OCI-LY7 (cell line): ENCODE results near the gene HOXA4. TPM values are rescaled to one million over a fixed set of nuclear protein-coding genes. Genes with fewer than 3 reads are reported as not detected.

Experiments
- BruUV-seq: library from RNA; stranded (reverse); fragments of 400-500 nt; replicated peaks from 2 replicates; lab custom pipeline; 2021; lab: Mats Ljungman, UMichigan
- CTCF ChIA-PET: fragments of 300-600 bp; sonication (Branson Sonifier 250); formaldehyde crosslinking; loops from one replicate; lab custom pipeline; 2022; ENCODE audit warnings: antibody characterized with exemption; ENCODE audit not compliant: unreplicated experiment; lab: Charles Lee
- POLR2A ChIA-PET: fragments of 300-600 bp; sonication (Branson Sonifier 250); formaldehyde crosslinking; loops from one replicate; lab custom pipeline; 2022; ENCODE audit warnings: antibody characterized with exemption; lab: Charles Lee
- DNase-seq: peaks from one replicate; pipeline ENCODE4 v3.0.0-alpha.2; 2015; ENCODE audit warnings: low spot score
- H2AFZ ChIP-seq: fragments of 200-600 bp; sonication (generic), shearing (Covaris generic); 2 replicates; pipeline ENCODE4 v1.6.1; 2014; ENCODE audit warnings: mild to moderate bottlenecking, antibody characterized with exemption, low read length, moderate library complexity
- H3K27ac ChIP-seq: fragments of 200-600 bp; sonication (generic); 2 replicates; pipeline ENCODE4 v1.5.1; 2014; ENCODE audit warnings: mixed run types, low read depth, mild to moderate bottlenecking, moderate library complexity, low read length, inconsistent platforms; ENCODE audit not compliant: poor library complexity, severe bottlenecking
- H3K36me3 ChIP-seq: fragments of 200-600 bp; sonication (generic); 2 replicates; pipeline ENCODE4 v1.6.1; 2014; ENCODE audit warnings: mild to moderate bottlenecking, antibody characterized with exemption, low read length, moderate library complexity, mixed read lengths; ENCODE audit not compliant: insufficient read depth
- H3K4me1 ChIP-seq: fragments of 200-600 bp; sonication (generic); 2 replicates; pipeline ENCODE4 v1.5.1; 2014; ENCODE audit warnings: mild to moderate bottlenecking, low read length; ENCODE audit not compliant: insufficient read depth, poor library complexity, severe bottlenecking
- H3K4me2 ChIP-seq: fragments of 200-600 bp; sonication (generic); 2 replicates; pipeline ENCODE4 v1.6.1; 2014; ENCODE audit warnings: mild to moderate bottlenecking, low read length
- H3K4me3 ChIP-seq: fragments of 200-600 bp; sonication (generic); 2 replicates; pipeline ENCODE4 v1.5.1; 2014; ENCODE audit warnings: mild to moderate bottlenecking, low read depth, low read length; ENCODE audit not compliant: poor library complexity, severe bottlenecking
- H3K79me2 ChIP-seq: fragments of 200-600 bp; sonication (generic); 2 replicates; pipeline ENCODE4 v1.6.1; 2016; ENCODE audit warnings: low read depth, mild to moderate bottlenecking, low read length, moderate library complexity, mixed read lengths; ENCODE audit not compliant: insufficient read depth
- H3K9me2 ChIP-seq: fragments of 200-600 bp; sonication (generic); 2 replicates; pipeline ENCODE4 v1.6.1; 2016; ENCODE audit warnings: mild to moderate bottlenecking, low read length, mixed read lengths; ENCODE audit not compliant: insufficient read depth
- H3K9me3 ChIP-seq: fragments of 200-600 bp; sonication (generic); 2 replicates; pipeline ENCODE4 v1.6.1; 2014; ENCODE audit warnings: mild to moderate bottlenecking, mixed run types, low read length, mixed read lengths
- H4K20me1 ChIP-seq: fragments of 200-600 bp; sonication (generic); 2 replicates; pipeline ENCODE4 v1.6.1; 2014; ENCODE audit warnings: mild to moderate bottlenecking, antibody characterized with exemption, low read length, moderate library complexity, mixed read lengths; ENCODE audit not compliant: insufficient read depth
- EZH2phosphoT487 ChIP-seq: fragments of 200-600 bp; sonication (generic); IDR thresholded peaks from 2 replicates; pipeline ENCODE4 v1.6.1; 2018; ENCODE audit warnings: low read depth, borderline replicate concordance, mild to moderate bottlenecking, mixed run types, antibody characterized with exemption, low read length, moderate library complexity, mixed read lengths
- intact Hi-C: fragments of 100-400 bp; cut with micrococcal nuclease; formaldehyde crosslinking; loops from one replicate; pipeline ENCODE4 v1.10.0; 2022; ENCODE audit not compliant: unreplicated experiment
- microRNA-seq: library from miRNA; unstranded; fragments of <30 nt; microRNA quantifications from one replicate; pipeline ENCODE4 v1.2.0, GENCODE V29; 2022; ENCODE audit warnings: borderline replicate concordance
- small RNA-seq: library from RNA; depleted of rRNA; stranded (forward); fragments of <200 nt; gene quantifications from one replicate; pipeline ENCODE3, GENCODE V24; 2014
- total RNA-seq, 2 experiments: library from RNA; depleted of rRNA in 1 of 2; stranded (reverse); fragments of >200 nt in 1 of 2; shearing (Covaris generic) in 1 of 2; gene quantifications; 2 replicates each; pipeline ENCODE4 v1.2.3, GENCODE V29; 2014 to 2022
- TF ChIP-seq, protein P1 (sequence below): fragments of 200-600 bp; sonication (generic); conservative IDR thresholded peaks from 2 replicates; pipeline ENCODE4 v1.5.1; 2014; ENCODE audit warnings: mild to moderate bottlenecking, antibody characterized with exemption, low read length, moderate library complexity, mixed read lengths

Gene HOXA4
- total RNA-seq, 2 experiments from 2014 or later, result 2.0 TPM; not detected in 1

DNA sequence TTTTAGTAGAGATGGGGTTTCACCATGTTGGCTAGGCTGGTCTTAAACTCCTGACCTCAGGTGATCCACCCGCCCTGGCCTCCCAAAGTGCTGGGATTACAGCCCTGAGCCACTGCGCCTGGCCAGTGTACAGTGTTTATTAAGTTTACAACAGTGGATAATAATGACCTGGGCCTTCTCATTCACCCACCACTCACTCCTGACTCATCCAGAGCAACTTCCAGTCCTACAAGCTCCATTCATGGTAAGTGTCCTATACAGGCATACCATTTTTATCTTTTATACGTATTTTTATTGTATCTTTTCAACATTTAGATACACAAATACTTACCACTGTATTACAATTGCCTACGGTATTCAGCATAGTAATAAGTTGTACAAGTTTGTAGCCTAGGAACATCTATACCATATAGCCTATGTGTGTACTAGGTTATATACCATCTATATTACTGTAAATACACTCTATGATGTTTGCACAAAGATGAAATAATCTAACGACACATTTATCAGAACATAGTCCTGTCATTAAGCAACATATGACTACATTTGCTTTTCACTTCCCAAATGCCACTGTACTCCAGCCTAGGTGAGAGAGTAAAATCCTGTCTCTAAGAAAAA lies 51.8 kb downstream of the HOXA4 start:
- Histone ChIP-seq H4K20me1 (no peaks in the 10 kb centered on the region), H3K9me2 (no peaks in the 10 kb centered on the region), H2AFZ (no peak overlapping the region), H3K4me3 (no peak overlapping the region), H3K36me3 (no peaks in the 10 kb centered on the region), H3K4me1 (no peaks in the 10 kb centered on the region), H3K27ac (no peak overlapping the region), H3K9me3 (no peaks in the 10 kb centered on the region; the same call in 1 of the 2 replicates), H3K79me2 (no peaks in the 10 kb centered on the region), H3K4me2 (no peak overlapping the region)
- no TSS peak for BruUV-seq
- CTCF ChIA-PET, result no interaction called here
- intact Hi-C loops, result no loop called here
- no peak for DNase-seq
- TF ChIP-seq EZH2phosphoT487, result no peak
- TF ChIP-seq, protein P1, sequence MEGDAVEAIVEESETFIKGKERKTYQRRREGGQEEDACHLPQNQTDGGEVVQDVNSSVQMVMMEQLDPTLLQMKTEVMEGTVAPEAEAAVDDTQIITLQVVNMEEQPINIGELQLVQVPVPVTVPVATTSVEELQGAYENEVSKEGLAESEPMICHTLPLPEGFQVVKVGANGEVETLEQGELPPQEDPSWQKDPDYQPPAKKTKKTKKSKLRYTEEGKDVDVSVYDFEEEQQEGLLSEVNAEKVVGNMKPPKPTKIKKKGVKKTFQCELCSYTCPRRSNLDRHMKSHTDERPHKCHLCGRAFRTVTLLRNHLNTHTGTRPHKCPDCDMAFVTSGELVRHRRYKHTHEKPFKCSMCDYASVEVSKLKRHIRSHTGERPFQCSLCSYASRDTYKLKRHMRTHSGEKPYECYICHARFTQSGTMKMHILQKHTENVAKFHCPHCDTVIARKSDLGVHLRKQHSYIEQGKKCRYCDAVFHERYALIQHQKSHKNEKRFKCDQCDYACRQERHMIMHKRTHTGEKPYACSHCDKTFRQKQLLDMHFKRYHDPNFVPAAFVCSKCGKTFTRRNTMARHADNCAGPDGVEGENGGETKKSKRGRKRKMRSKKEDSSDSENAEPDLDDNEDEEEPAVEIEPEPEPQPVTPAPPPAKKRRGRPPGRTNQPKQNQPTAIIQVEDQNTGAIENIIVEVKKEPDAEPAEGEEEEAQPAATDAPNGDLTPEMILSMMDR, result no peak
- POLR2A ChIA-PET, result interaction anchor here (0.6 kb wide), 1 partner anchor 821 kb away, joined by 3 read pairs; no protein-coding TSS in a partner anchor

Small RNA genes lying within 50 kb of the gene (microRNA-seq; reads per million reads assigned to microRNA genes)
- not detected for gene MIR196B

Small RNA genes lying within 50 kb of the gene (small RNA-seq; reads per million reads assigned to genes)
- gene AC004080.5, result not detected
- gene RF01977, result not detected

Other genes starting within 250 kb of the HOXA4 start
- 1.6 and 3.0 TPM in 2 replicates for gene HOXA1, start 34.8 kb downstream of the HOXA4 start, total RNA-seq (2014; rRNA removed; shearing (Covaris generic))
- 7.2 and 8.2 TPM in 2 replicates for gene HOXA1, start 34.8 kb downstream of the HOXA4 start, total RNA-seq (2022)
- 0.25 TPM in 1 of 2 replicates, not detected in the other for gene HOXA2, start 28.1 kb downstream of the HOXA4 start, total RNA-seq (2014; rRNA removed; shearing (Covaris generic))
- 0.42 TPM in 1 of 2 replicates, not detected in the other for gene HOXA2, start 28.1 kb downstream of the HOXA4 start, total RNA-seq (2022)
- gene HOXA5, start 12.9 kb upstream of the HOXA4 start, total RNA-seq (2014; rRNA removed; shearing (Covaris generic)), result 3.4 and 17.5 TPM in 2 replicates
- gene HOXA5, start 12.9 kb upstream of the HOXA4 start, total RNA-seq (2022), result 7.4 and 7.9 TPM in 2 replicates
- gene HOXA6, start 17.0 kb upstream of the HOXA4 start, total RNA-seq (2014; rRNA removed; shearing (Covaris generic)), result 4.1 and 6.7 TPM in 2 replicates
- gene HOXA6, start 17.0 kb upstream of the HOXA4 start, total RNA-seq (2022), result 10.2 and 12.0 TPM in 2 replicates
- gene HOXA3, start 21.8 kb upstream of the HOXA4 start, total RNA-seq (2014; rRNA removed; shearing (Covaris generic)), result 0.41 TPM in 1 of 2 replicates, not detected in the other
- 2.6 and 2.7 TPM in 2 replicates for gene HOXA3, start 21.8 kb upstream of the HOXA4 start, total RNA-seq (2022)
- gene HOXA7, start 25.9 kb upstream of the HOXA4 start, total RNA-seq (2014; rRNA removed; shearing (Covaris generic)), result 4.1 and 6.0 TPM in 2 replicates
- gene HOXA7, start 25.9 kb upstream of the HOXA4 start, total RNA-seq (2022), result 0.42 and 1.2 TPM in 2 replicates
- not detected in 2 replicates for gene HOXA9, start 34.8 kb upstream of the HOXA4 start, total RNA-seq (2014; rRNA removed; shearing (Covaris generic))
- gene HOXA9, start 34.8 kb upstream of the HOXA4 start, total RNA-seq (2022), result not detected in 2 replicates
- gene HOXA10, start 43.6 kb upstream of the HOXA4 start, total RNA-seq (2014; rRNA removed; shearing (Covaris generic)), result not detected in 2 replicates
- not detected in 2 replicates for gene HOXA10, start 43.6 kb upstream of the HOXA4 start, total RNA-seq (2022)
- not detected in 2 replicates for gene HOXA11, start 54.5 kb upstream of the HOXA4 start, total RNA-seq (2014; rRNA removed; shearing (Covaris generic))
- not detected in 2 replicates for gene HOXA11, start 54.5 kb upstream of the HOXA4 start, total RNA-seq (2022)
- 0.15 and 0.54 TPM in 2 replicates for gene HOXA13, start 69.3 kb upstream of the HOXA4 start, total RNA-seq (2014; rRNA removed; shearing (Covaris generic))
- gene HOXA13, start 69.3 kb upstream of the HOXA4 start, total RNA-seq (2022), result 0.18 and 0.32 TPM in 2 replicates
- gene EVX1, start 112.0 kb upstream of the HOXA4 start, total RNA-seq (2014; rRNA removed; shearing (Covaris generic)), result not detected in 2 replicates
- gene EVX1, start 112.0 kb upstream of the HOXA4 start, total RNA-seq (2022), result not detected in 2 replicates